HCT116 (cell line): Measurements from ENCODE around the gene SUOX. TPM values are rescaled to one million over a fixed set of nuclear protein-coding genes. Genes with fewer than 3 reads are reported as not detected.

Source experiments
- ATAC-seq: fragments of 200-7000 bp; cut with Tn5 transposase; 2 replicates; pipeline ENCODE4 v1.9.1; 2020; ENCODE audit warnings: mild to moderate bottlenecking, moderate library complexity
- BruUV-seq: library from RNA; stranded (reverse); fragments of 400-500 nt; replicated peaks from 2 replicates; lab custom pipeline; 2021; lab: Mats Ljungman, UMichigan
- CTCF ChIA-PET: fragments of 300-600 bp; sonication (Branson Sonifier 250); formaldehyde crosslinking; loops from one replicate; lab custom pipeline; 2021; ENCODE audit warnings: antibody characterized with exemption; lab: Charles Lee
- POLR2A ChIA-PET: fragments of 300-600, 350-600 bp; sonication (Branson Sonifier 250); formaldehyde crosslinking; loops from one replicate; lab custom pipeline; 2021; ENCODE audit warnings: antibody characterized with exemption; lab: Charles Lee
- RAD21 ChIA-PET, 2 experiments: fragments of 300-600 bp; sonication (Branson Sonifier 250); formaldehyde crosslinking; loops; one replicate each; lab custom pipeline; 2023; ENCODE audit warnings: low total read pairs in 2 of 2; ENCODE audit not compliant: uncharacterized antibody in 2 of 2, unreplicated experiment in 2 of 2, low non-redundant PET in 1 of 2; lab: Charles Lee
- DNase-seq: peaks from one replicate; pipeline ENCODE4 v3.0.0-alpha.2; 2010; ENCODE audit warnings: low read depth, low spot score
- H2AFZ ChIP-seq: fragments of 200-600 bp; shearing (Covaris generic), sonication (generic); 2 replicates; pipeline ENCODE4 v1.6.1; 2017; ENCODE audit warnings: low read depth, mixed run types, mixed read lengths, antibody characterized with exemption, low read length; ENCODE audit not compliant: poor library complexity, severe bottlenecking
- H3K27ac ChIP-seq: 2 replicates; pipeline ENCODE4 v1.5.1; 2012; ENCODE audit warnings: low read depth, low read length
- H3K27me3 ChIP-seq: fragments of 200-600 bp; sonication (generic); 2 replicates; pipeline ENCODE4 v1.6.1; 2016; ENCODE audit warnings: mixed run types, low read length, mixed read lengths; ENCODE audit not compliant: insufficient read depth
- H3K36me3 ChIP-seq, 2 experiments: fragments of 200-500 bp in 1 of 2; fragments of 200-600 bp in 1 of 2; sonication (Bioruptor generic) in 1 of 2; sonication (generic) in 1 of 2; 2 replicates each; pipeline versions ENCODE4 v1.5.1 to v1.6.1; 2014 to 2016; ENCODE audit warnings: low read length in 2 of 2, inconsistent platforms in 1 of 2, mixed read lengths in 1 of 2, mixed run types in 1 of 2; ENCODE audit not compliant: insufficient read depth in 2 of 2, control insufficient read depth in 1 of 2
- H3K4me1 ChIP-seq, 2 experiments: fragments of 200-600 bp in 1 of 2; sonication (generic) in 1 of 2; 2 replicates each; pipeline versions ENCODE4 v1.5.1 to v1.6.1; 2012 to 2017; ENCODE audit warnings: low read length in 2 of 2, inconsistent platforms in 1 of 2, mild to moderate bottlenecking in 1 of 2, mixed read lengths in 1 of 2, mixed run types in 1 of 2, moderate library complexity in 1 of 2; ENCODE audit not compliant: insufficient read depth in 2 of 2, control insufficient read depth in 1 of 2
- H3K4me2 ChIP-seq: fragments of 200-600 bp; sonication (generic); 2 replicates; pipeline ENCODE4 v1.6.1; 2017; ENCODE audit warnings: mixed run types, low read length, mixed read lengths
- H3K4me3 ChIP-seq, 2 experiments: fragments of 200-600 bp in 1 of 2; sonication (generic) in 1 of 2; replicated peaks in 1 of 2; 2 replicates each; pipeline ENCODE4 v1.5.1; 2011 to 2016; ENCODE audit warnings: low read length in 2 of 2, control low read depth in 1 of 2, low read depth in 1 of 2, mild to moderate bottlenecking in 1 of 2, mixed read lengths in 1 of 2, mixed run types in 1 of 2
- H3K79me2 ChIP-seq: fragments of 200-600 bp; sonication (generic); 2 replicates; pipeline ENCODE4 v1.6.1; 2017; ENCODE audit warnings: mild to moderate bottlenecking, mixed run types, low read length, moderate library complexity, mixed read lengths; ENCODE audit not compliant: insufficient read depth
- H3K9ac ChIP-seq: fragments of 200-600 bp; sonication (generic); 2 replicates; pipeline ENCODE4 v1.6.1; 2016; ENCODE audit warnings: low read length, mixed read lengths
- H3K9me2 ChIP-seq: fragments of 200-600 bp; sonication (generic), shearing (Covaris generic); 2 replicates; pipeline ENCODE4 v1.6.1; 2017; ENCODE audit warnings: mixed run types, mild to moderate bottlenecking, moderate library complexity; ENCODE audit not compliant: insufficient read depth
- H3K9me3 ChIP-seq, 2 experiments: fragments of 200-500 bp in 1 of 2; fragments of 200-600 bp in 1 of 2; sonication (Bioruptor generic) in 1 of 2; sonication (generic) in 1 of 2; 2 replicates each; pipeline ENCODE4 v1.6.1; 2014 to 2017; ENCODE audit warnings: low read length in 2 of 2, mixed read lengths in 2 of 2, inconsistent platforms in 1 of 2, low read depth in 1 of 2, mild to moderate bottlenecking in 1 of 2, mixed run types in 1 of 2, moderate library complexity in 1 of 2; ENCODE audit not compliant: control insufficient read depth in 1 of 2, insufficient read depth in 1 of 2
- H4K20me1 ChIP-seq: fragments of 200-600 bp; sonication (generic), shearing (Covaris generic); 2 replicates; pipeline ENCODE4 v1.6.1; 2017; ENCODE audit warnings: mixed run types, mild to moderate bottlenecking, moderate library complexity; ENCODE audit not compliant: insufficient read depth
- CBX3 ChIP-seq: IDR thresholded peaks from 2 replicates; pipeline ENCODE4 v1.6.1; 2012; ENCODE audit warnings: low read depth
- EZH2 ChIP-seq: fragments of 200-600 bp; sonication (generic); IDR thresholded peaks from 2 replicates; pipeline ENCODE4 v1.6.1; 2017; ENCODE audit warnings: antibody characterized with exemption, mixed run types
- JUND ChIP-seq: IDR thresholded peaks from 2 replicates; pipeline ENCODE4 v1.6.1; 2012
- POLR2AphosphoS5 ChIP-seq: IDR thresholded peaks from 2 replicates; pipeline ENCODE4 v1.6.1; 2011; ENCODE audit warnings: mild to moderate bottlenecking, low read depth, low read length, moderate library complexity
- SIN3A ChIP-seq: IDR thresholded peaks from 2 replicates; pipeline ENCODE4 v1.6.1; 2012; ENCODE audit warnings: low read depth
- ZNF274 ChIP-seq: fragments of 200-500 bp; sonication (Bioruptor generic); IDR thresholded peaks from 2 replicates; pipeline ENCODE4 v1.6.1; 2014; ENCODE audit warnings: mild to moderate bottlenecking, low read depth, low read length, inconsistent platforms
- intact Hi-C: fragments of 100-400 bp; cut with micrococcal nuclease; formaldehyde crosslinking; loops from 2 replicates; pipeline ENCODE4 v1.10.0; 2022
- total RNA-seq: library from RNA; stranded (reverse); gene quantifications from one replicate; pipeline ENCODE4 v1.2.1, GENCODE V29; 2021; ENCODE audit not compliant: unreplicated experiment
- TF ChIP-seq, protein P1 (sequence below): IDR thresholded peaks from 2 replicates; pipeline ENCODE4 v1.6.1; 2012
- TF ChIP-seq, protein P2 (sequence below): IDR thresholded peaks from 2 replicates; pipeline ENCODE4 v1.6.1; 2012
- TF ChIP-seq, protein P3 (sequence below): IDR thresholded peaks from 2 replicates; pipeline ENCODE4 v1.6.1; 2012; ENCODE audit warnings: low read depth

SUOX gene
- total RNA-seq, 1 experiment from 2014 or later = 18.0 TPM

DNA sequence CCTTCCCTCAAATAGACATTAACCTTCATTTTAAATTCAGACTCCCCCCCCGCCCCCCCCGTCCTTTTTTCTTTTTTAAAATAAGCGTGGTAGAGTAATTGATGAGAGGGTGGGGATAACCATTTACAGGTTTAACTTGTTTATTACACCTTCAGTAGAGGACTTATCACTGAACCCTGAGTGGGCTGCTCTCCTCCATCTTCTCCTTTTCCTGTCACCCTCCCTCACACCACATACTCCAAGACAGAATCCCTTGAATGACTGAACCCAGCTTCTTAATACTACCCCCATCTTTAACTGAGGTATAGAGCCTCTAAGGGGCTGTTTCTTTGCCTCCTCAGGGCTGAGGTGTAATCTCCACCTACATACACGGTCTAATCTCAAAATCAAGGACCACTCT lies 20.1 kb downstream of the SUOX start (continued):
- TF ChIP-seq, protein P1, sequence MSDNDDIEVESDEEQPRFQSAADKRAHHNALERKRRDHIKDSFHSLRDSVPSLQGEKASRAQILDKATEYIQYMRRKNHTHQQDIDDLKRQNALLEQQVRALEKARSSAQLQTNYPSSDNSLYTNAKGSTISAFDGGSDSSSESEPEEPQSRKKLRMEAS = no peak
- TF ChIP-seq EZH2 (no peak), ZNF274 (no peak), POLR2AphosphoS5 (no peak), SIN3A (no peak), CBX3 (no peak), JUND (no peak)
- TF ChIP-seq, protein P2, sequence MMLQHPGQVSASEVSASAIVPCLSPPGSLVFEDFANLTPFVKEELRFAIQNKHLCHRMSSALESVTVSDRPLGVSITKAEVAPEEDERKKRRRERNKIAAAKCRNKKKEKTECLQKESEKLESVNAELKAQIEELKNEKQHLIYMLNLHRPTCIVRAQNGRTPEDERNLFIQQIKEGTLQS = no peak
- TF ChIP-seq, protein P3, sequence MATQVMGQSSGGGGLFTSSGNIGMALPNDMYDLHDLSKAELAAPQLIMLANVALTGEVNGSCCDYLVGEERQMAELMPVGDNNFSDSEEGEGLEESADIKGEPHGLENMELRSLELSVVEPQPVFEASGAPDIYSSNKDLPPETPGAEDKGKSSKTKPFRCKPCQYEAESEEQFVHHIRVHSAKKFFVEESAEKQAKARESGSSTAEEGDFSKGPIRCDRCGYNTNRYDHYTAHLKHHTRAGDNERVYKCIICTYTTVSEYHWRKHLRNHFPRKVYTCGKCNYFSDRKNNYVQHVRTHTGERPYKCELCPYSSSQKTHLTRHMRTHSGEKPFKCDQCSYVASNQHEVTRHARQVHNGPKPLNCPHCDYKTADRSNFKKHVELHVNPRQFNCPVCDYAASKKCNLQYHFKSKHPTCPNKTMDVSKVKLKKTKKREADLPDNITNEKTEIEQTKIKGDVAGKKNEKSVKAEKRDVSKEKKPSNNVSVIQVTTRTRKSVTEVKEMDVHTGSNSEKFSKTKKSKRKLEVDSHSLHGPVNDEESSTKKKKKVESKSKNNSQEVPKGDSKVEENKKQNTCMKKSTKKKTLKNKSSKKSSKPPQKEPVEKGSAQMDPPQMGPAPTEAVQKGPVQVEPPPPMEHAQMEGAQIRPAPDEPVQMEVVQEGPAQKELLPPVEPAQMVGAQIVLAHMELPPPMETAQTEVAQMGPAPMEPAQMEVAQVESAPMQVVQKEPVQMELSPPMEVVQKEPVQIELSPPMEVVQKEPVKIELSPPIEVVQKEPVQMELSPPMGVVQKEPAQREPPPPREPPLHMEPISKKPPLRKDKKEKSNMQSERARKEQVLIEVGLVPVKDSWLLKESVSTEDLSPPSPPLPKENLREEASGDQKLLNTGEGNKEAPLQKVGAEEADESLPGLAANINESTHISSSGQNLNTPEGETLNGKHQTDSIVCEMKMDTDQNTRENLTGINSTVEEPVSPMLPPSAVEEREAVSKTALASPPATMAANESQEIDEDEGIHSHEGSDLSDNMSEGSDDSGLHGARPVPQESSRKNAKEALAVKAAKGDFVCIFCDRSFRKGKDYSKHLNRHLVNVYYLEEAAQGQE = no peak

GRCh38 chr12:56018356-56018755 lies 21.3 kb downstream of the SUOX start:
- peaks cover 13 to 19% of the 10 kb centered on the region in 2 experiments; a peak in 3 of 4 replicates for H3K4me1 ChIP-seq
- no peak overlapping the region for H3K27ac ChIP-seq
- no peak for DNase-seq
- CTCF ChIA-PET = interaction anchor here (1.0 to 1.2 kb wide), 2 partner anchors 11 to 21 kb away, joined by 3 to 4 read pairs; partner anchors contain the start of gene SUOX
- no TSS peak for BruUV-seq
- intact Hi-C loops = no loop called here
- H3K9me3 ChIP-seq = no peaks in the 10 kb centered on the region
- RAD21 ChIA-PET = interaction anchor here in 1 of 2 experiments (0.6 kb wide), 1 partner anchor 11 kb away, joined by 6 read pairs; no protein-coding TSS in a partner anchor
- POLR2A ChIA-PET = no interaction called here
- no peak for TF ChIP-seq CBX3
- H3K9me2 ChIP-seq = no peaks in the 10 kb centered on the region
- no peak overlapping the region for H3K9ac ChIP-seq
- H3K79me2 ChIP-seq = no peaks in the 10 kb centered on the region
- H2AFZ ChIP-seq = no peak overlapping the region
- no peaks in the 10 kb centered on the region for H4K20me1 ChIP-seq
- H3K36me3 ChIP-seq = no peaks in the 10 kb centered on the region
- no peak overlapping the region for H3K4me2 ChIP-seq
- no peak for ATAC-seq
- H3K27me3 ChIP-seq = no peaks in the 10 kb centered on the region
- H3K4me3 ChIP-seq = no peak overlapping the region
